ENCODE measurements around the gene ANXA7. TPM values are rescaled to one million over a fixed set of nuclear protein-coding genes. Genes with fewer than 3 reads are reported as not detected.
A peak's percentile ranks its signal among the peaks of the same experiment; 100 is the strongest.
"Not testable (repeated sequence)": the region's sequence is repeated elsewhere in the genome, so short reads cannot be mapped to it uniquely, and the experiment has no call there.

The ANXA7 gene
- polyA plus RNA-seq, 3 donors from 2014 or later = 119 to 234 (median 136) TPM

GRCh38 chr10:73357166-73357565, 56.7 kb downstream of the ANXA7 start:
- Mint-ChIP-seq H3K4me3 (peak overlapping the region in 4 of 5 donors; percentile 95 to 99 (median 98)), H3K9me3 (no peaks in the 10 kb centered on the region), H3K27me3 (ENCODE audit: low read depth in 3 of 3) (peaks cover 0 to 10% (median 7%) of the 10 kb centered on the region in 3 donors), H3K27ac (peak overlapping the region in 2 of 6 donors; percentile 7 to 98), H3K4me1 (peaks cover 13 to 17% of the 10 kb centered on the region in 2 donors), H3K36me3 (no peaks in the 10 kb centered on the region)
- no peak for DNase-seq

- no peak overlapping the region for H3K27ac Mint-ChIP-seq
- no peaks in the 10 kb centered on the region for H3K9me3 Mint-ChIP-seq
- H3K36me3 Mint-ChIP-seq = no peaks in the 10 kb centered on the region
- H3K27me3 Mint-ChIP-seq (ENCODE audit: low read depth in 3 of 3) = peaks cover 0 to 2% (median 0%) of the 10 kb centered on the region in 3 donors
- no peak for DNase-seq
- H3K4me3 Mint-ChIP-seq = no peak overlapping the region
- no peaks in the 10 kb centered on the region for H3K4me1 Mint-ChIP-seq
Observed at GRCh38 chr10:73344269-73344668, 69.6 kb downstream of the ANXA7 start.

- no peak overlapping the region for H3K4me3 Mint-ChIP-seq
- peaks cover 0 to 4% (median 0%) of the 10 kb centered on the region in 3 donors for H3K27me3 Mint-ChIP-seq (ENCODE audit: low read depth in 3 of 3)
- no peaks in the 10 kb centered on the region for H3K9me3 Mint-ChIP-seq
- H3K27ac Mint-ChIP-seq = no peak overlapping the region
- H3K4me1 Mint-ChIP-seq = no peaks in the 10 kb centered on the region
- no peak for DNase-seq
- H3K36me3 Mint-ChIP-seq = no peaks in the 10 kb centered on the region
Observed at GRCh38 chr10:73340121-73340520, 73.7 kb downstream of the ANXA7 start.

GRCh38 chr10:73339436-73339835, 74.4 kb downstream of the ANXA7 start:
- no peak for DNase-seq
- no peak overlapping the region for H3K27ac Mint-ChIP-seq
- peaks cover 0 to 7% (median 0%) of the 10 kb centered on the region in 3 donors for H3K27me3 Mint-ChIP-seq (ENCODE audit: low read depth in 3 of 3)
- no peaks in the 10 kb centered on the region for H3K4me1 Mint-ChIP-seq
- H3K4me3 Mint-ChIP-seq = no peak overlapping the region
- H3K36me3 Mint-ChIP-seq = no peaks in the 10 kb centered on the region
- no peaks in the 10 kb centered on the region for H3K9me3 Mint-ChIP-seq

- Mint-ChIP-seq H3K36me3 (no peaks in the 10 kb centered on the region), H3K4me1 (no peaks in the 10 kb centered on the region), H3K4me3 (no peak overlapping the region), H3K27ac (no peak overlapping the region), H3K9me3 (no peaks in the 10 kb centered on the region), H3K27me3 (ENCODE audit: low read depth in 3 of 3) (peaks cover 0 to 7% (median 2%) of the 10 kb centered on the region in 3 donors)
- no peak for DNase-seq
Observed at GRCh38 chr10:73338801-73339368, 75.0 kb downstream of the ANXA7 start.

GRCh38 chr10:73333202-73333601, 80.7 kb downstream of the ANXA7 start:
- Mint-ChIP-seq H3K27me3 (ENCODE audit: low read depth in 3 of 3) (peaks cover 0 to 5% (median 2%) of the 10 kb centered on the region in 3 donors), H3K9me3 (no peaks in the 10 kb centered on the region), H3K36me3 (no peaks in the 10 kb centered on the region), H3K27ac (no peak overlapping the region), H3K4me1 (no peaks in the 10 kb centered on the region), H3K4me3 (no peak overlapping the region)
- no peak for DNase-seq

GRCh38 chr10:73332379-73332778, 81.5 kb downstream of the ANXA7 start:
- Mint-ChIP-seq H3K27me3 (ENCODE audit: low read depth in 3 of 3) (peaks cover 0 to 5% (median 2%) of the 10 kb centered on the region in 3 donors), H3K4me1 (no peaks in the 10 kb centered on the region), H3K36me3 (no peaks in the 10 kb centered on the region), H3K27ac (no peak overlapping the region), H3K4me3 (no peak overlapping the region), H3K9me3 (no peaks in the 10 kb centered on the region)
- DNase-seq = no peak

GRCh38 chr10:73328523-73328922, 85.3 kb downstream of the ANXA7 start:
- not testable (repeated sequence) for H3K9me3 Mint-ChIP-seq; H3K4me3 Mint-ChIP-seq; H3K27ac Mint-ChIP-seq; H3K36me3 Mint-ChIP-seq; H3K27me3 Mint-ChIP-seq (ENCODE audit: low read depth in 3 of 3); H3K4me1 Mint-ChIP-seq; DNase-seq

- not testable (repeated sequence) for H3K36me3 Mint-ChIP-seq; H3K27me3 Mint-ChIP-seq (ENCODE audit: low read depth in 3 of 3); H3K4me3 Mint-ChIP-seq; H3K4me1 Mint-ChIP-seq; H3K9me3 Mint-ChIP-seq; H3K27ac Mint-ChIP-seq; DNase-seq
Observed at GRCh38 chr10:73325290-73325689, 88.6 kb downstream of the ANXA7 start.

Other genes starting within 250 kb of the ANXA7 start
- 10 to 100 TPM; 26.3 to 41.8 (median 30.3) TPM for gene ECD, start 246.1 kb downstream of the ANXA7 start, polyA plus RNA-seq
- gene FAM149B1, start 245.9 kb downstream of the ANXA7 start, polyA plus RNA-seq = 1 to 10 TPM; 4.0 to 4.9 (median 4.5) TPM
- 10 to 100 TPM; 26.4 to 27.6 (median 26.9) TPM for gene DNAJC9, start 166.8 kb downstream of the ANXA7 start, polyA plus RNA-seq
- 100 to 1,000 TPM in 1 of 3 donors, 10 to 100 TPM in 2; 74.2 to 102 (median 98.9) TPM for gene MRPS16, start 161.4 kb downstream of the ANXA7 start, polyA plus RNA-seq
- under 1 TPM in 1 of 3 donors, not detected in 2; 0.16 TPM for gene CFAP70, start 55.2 kb downstream of the ANXA7 start, polyA plus RNA-seq
- gene MSS51, start 19.5 kb upstream of the ANXA7 start, polyA plus RNA-seq = under 1 TPM in 2 of 3 donors, not detected in 1; 0.16 to 0.38 TPM
- 1 to 10 TPM; 6.9 to 8.7 (median 8.3) TPM for gene PPP3CB, start 82.0 kb upstream of the ANXA7 start, polyA plus RNA-seq
- 1 to 10 TPM in 1 of 3 donors, under 1 TPM in 1, not detected in 1; 0.48 to 1.6 TPM for gene USP54, start 177.3 kb upstream of the ANXA7 start, polyA plus RNA-seq
- not detected for gene MYOZ1, start 227.4 kb upstream of the ANXA7 start, polyA plus RNA-seq
- not detected for gene SYNPO2L, start 242.0 kb upstream of the ANXA7 start, polyA plus RNA-seq